K562 (cell line): Measurements from ENCODE around the gene FAM174C. TPM values are rescaled to one million over a fixed set of nuclear protein-coding genes. Genes with fewer than 3 reads are reported as not detected.
A peak's percentile ranks its signal among the peaks of the same experiment; 100 is the strongest.

Experiments
- ELF1 ChIP-seq: fragments of 200-800 bp; sonication (Bioruptor generic); IDR thresholded peaks from 2 replicates; pipeline ENCODE4 v1.6.1; 2016; ENCODE audit warnings: missing genetic modification characterization, missing compliant biosample characterization
- EP300 ChIP-seq: IDR thresholded peaks from 2 replicates; pipeline ENCODE4 v1.6.1; 2012; ENCODE audit warnings: low read length, improper control_type of control experiment
- GABPA ChIP-seq: fragments of 200-800 bp; sonication (Bioruptor generic); conservative IDR thresholded peaks from 2 replicates; pipeline ENCODE4 v1.6.1; 2016; ENCODE audit warnings: low read depth, missing genetic modification characterization, missing compliant biosample characterization
- ILF3 ChIP-seq: fragments of 450-650 bp; IDR thresholded peaks from 2 replicates; pipeline ENCODE4 v1.6.1; 2018; ENCODE audit warnings: antibody characterized with exemption, mild to moderate bottlenecking, moderate library complexity, borderline replicate concordance
- JUNB ChIP-seq: fragments of 450-650 bp; formaldehyde crosslinking; conservative IDR thresholded peaks from 2 replicates; pipeline ENCODE4 v1.4.0; 2020; ENCODE audit warnings: mild to moderate bottlenecking
- KDM4B ChIP-seq, 2 experiments: fragments of 450-650 bp in 1 of 2; sonication (generic) in 1 of 2; IDR thresholded peaks; 2 replicates each; pipeline ENCODE4 v1.6.1; 2016 to 2017; ENCODE audit warnings: borderline replicate concordance in 2 of 2, antibody characterized with exemption in 1 of 2, low read depth in 1 of 2, mild to moderate bottlenecking in 1 of 2
- MAFG ChIP-seq: fragments of 450-650 bp; conservative IDR thresholded peaks from 2 replicates; pipeline ENCODE4 v1.6.1; 2016; ENCODE audit warnings: missing genetic modification characterization, missing compliant biosample characterization
- NFIC ChIP-seq: fragments of 450-650 bp; IDR thresholded peaks from 2 replicates; pipeline ENCODE4 v1.6.1; 2017; ENCODE audit warnings: mild to moderate bottlenecking, inconsistent platforms
- TAF15 ChIP-seq: fragments of 200-400 bp; formaldehyde crosslinking; IDR thresholded peaks from 2 replicates; pipeline ENCODE4 v1.6.1; 2017; ENCODE audit warnings: mild to moderate bottlenecking, low read depth, low read length, moderate library complexity
- ZFP1 ChIP-seq: fragments of 450-650 bp; formaldehyde crosslinking; IDR thresholded peaks from 2 replicates; pipeline ENCODE4 v1.4.0; 2020; ENCODE audit warnings: mild to moderate bottlenecking, mixed read lengths
- ZNF146 ChIP-seq: IDR thresholded peaks from one replicate; pipeline ENCODE4 v1.6.1; 2018; ENCODE audit warnings: missing compliant biosample characterization; ENCODE audit not compliant: unreplicated experiment
- ZNF197 ChIP-seq: fragments of 200-800 bp; sonication (Bioruptor generic); IDR thresholded peaks from 2 replicates; pipeline ENCODE4 v1.6.1; 2016; ENCODE audit warnings: low read depth, missing genetic modification characterization, missing compliant biosample characterization
- polyA plus RNA-seq, 8 experiments: library from polyadenylated mRNA; depleted of rRNA in 4 of 8; stranded (reverse) in 5 of 8; unstranded in 3 of 8; fragments of >200 nt; fragmentation: Nextera tagmentation in 2 of 8; fragmentation: Illumina TruSeq in 1 of 8; extraction: Ambion mirVana in 2 of 8; extraction: Trizol in 1 of 8; gene quantifications; 2 replicates each; pipeline versions ENCODE4 v1.2.1 to v1.2.3, GENCODE V29; 2011 to 2014; ENCODE audit warnings: inconsistent platforms in 1 of 8, missing spikeins in 1 of 8
- total RNA-seq, 7 experiments: library from RNA; depleted of rRNA in 6 of 7; stranded (reverse); fragments of >200 nt in 6 of 7; fragmentation: Illumina TruSeq in 2 of 7; extraction: Trizol in 2 of 7; gene quantifications; 2 replicates each; pipeline versions ENCODE4 v1.2.1 to v1.2.3, GENCODE V29; 2011 to 2021; ENCODE audit warnings: low replicate concordance in 1 of 7
- TF ChIP-seq, protein P1 (sequence below): fragments of 200-800 bp; sonication (Bioruptor generic); IDR thresholded peaks from 2 replicates; pipeline ENCODE4 v1.6.1; 2017; ENCODE audit warnings: missing genetic modification characterization, missing compliant biosample characterization
- TF ChIP-seq, protein P2 (sequence below): fragments of 450-650 bp; IDR thresholded peaks from 2 replicates; pipeline ENCODE4 v1.6.1; 2018; ENCODE audit not compliant: partially characterized antibody
- TF ChIP-seq, protein P3 (sequence below): sonication (generic); formaldehyde crosslinking; IDR thresholded peaks from 2 replicates; pipeline ENCODE4 v1.8.0; 2022; ENCODE audit warnings: mild to moderate bottlenecking, missing genetic modification reagents
- TF ChIP-seq, protein P4 (sequence below), 2 experiments: fragments of 450-650 bp; conservative IDR thresholded peaks; 2 replicates each; pipeline ENCODE4 v1.6.1; 2017; ENCODE audit warnings: mild to moderate bottlenecking in 2 of 2, moderate library complexity in 2 of 2
- TF ChIP-seq, protein P5 (sequence below): fragments of 250-450 bp; sonication (Bioruptor Pico); IDR thresholded peaks from 2 replicates; pipeline ENCODE4 v1.9.0; 2021; ENCODE audit warnings: mild to moderate bottlenecking, inconsistent platforms

Gene FAM174C
- total and polyA plus RNA-seq, 9 of the 15 experiments (the other 6 are each of a cell fraction or from before 2014, with no cell fraction given): 0.66 to 89.6 (median 20.3) TPM

DNA sequence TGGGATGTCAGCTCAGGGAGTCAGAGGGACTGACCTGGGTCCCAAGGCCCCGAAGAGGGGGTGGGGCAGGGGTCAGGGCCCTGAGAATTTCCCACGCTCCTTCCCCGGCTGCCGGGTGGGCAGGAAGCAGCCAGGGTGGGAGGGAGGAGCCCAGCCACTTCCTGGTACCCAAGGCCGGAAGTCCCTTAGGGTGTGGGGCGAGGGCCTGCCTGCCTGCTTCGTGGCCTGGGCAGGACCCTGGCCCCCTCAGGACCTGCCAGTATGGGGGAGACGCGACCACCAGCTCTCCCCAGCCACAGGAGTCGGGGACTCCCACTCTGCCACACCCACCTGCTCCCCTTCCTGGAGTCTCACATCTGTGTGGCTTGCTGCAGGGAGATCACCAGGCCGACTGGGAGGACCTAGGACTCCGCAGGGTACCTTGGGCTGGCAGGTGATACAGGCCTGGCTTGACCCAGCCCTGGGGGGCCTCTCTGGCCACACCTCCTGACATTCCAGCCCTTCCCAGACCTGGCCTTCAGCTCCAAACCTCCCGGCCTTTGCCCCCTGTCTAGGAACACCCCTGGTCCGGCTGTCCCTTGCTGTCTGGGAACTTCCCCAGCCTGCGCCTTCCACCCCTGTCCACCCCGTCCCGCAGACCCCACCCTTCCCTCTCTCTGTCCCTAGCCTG, 16.0 kb upstream of the FAM174C start (continued):
- TF ChIP-seq, protein P1, sequence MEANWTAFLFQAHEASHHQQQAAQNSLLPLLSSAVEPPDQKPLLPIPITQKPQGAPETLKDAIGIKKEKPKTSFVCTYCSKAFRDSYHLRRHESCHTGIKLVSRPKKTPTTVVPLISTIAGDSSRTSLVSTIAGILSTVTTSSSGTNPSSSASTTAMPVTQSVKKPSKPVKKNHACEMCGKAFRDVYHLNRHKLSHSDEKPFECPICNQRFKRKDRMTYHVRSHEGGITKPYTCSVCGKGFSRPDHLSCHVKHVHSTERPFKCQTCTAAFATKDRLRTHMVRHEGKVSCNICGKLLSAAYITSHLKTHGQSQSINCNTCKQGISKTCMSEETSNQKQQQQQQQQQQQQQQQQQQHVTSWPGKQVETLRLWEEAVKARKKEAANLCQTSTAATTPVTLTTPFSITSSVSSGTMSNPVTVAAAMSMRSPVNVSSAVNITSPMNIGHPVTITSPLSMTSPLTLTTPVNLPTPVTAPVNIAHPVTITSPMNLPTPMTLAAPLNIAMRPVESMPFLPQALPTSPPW (CRISPR knock-in tag): peak; percentile 64
- no peak for TF ChIP-seq ZFP1 (CRISPR knock-in tag)
- TF ChIP-seq ELF1 (tag): peak; percentile 89
- peak in 1 of 2 experiments; percentile 55; a peak in 1 of 4 replicates for TF ChIP-seq KDM4B (IDR thresholded peaks at IDR 0.05; ENCODE audit: borderline replicate concordance in 2 of 2, low read depth in 1 of 2)
- TF ChIP-seq ZNF146: no peak
- no peak for TF ChIP-seq TAF15
- TF ChIP-seq MAFG (tag): no peak
- TF ChIP-seq, protein P2, sequence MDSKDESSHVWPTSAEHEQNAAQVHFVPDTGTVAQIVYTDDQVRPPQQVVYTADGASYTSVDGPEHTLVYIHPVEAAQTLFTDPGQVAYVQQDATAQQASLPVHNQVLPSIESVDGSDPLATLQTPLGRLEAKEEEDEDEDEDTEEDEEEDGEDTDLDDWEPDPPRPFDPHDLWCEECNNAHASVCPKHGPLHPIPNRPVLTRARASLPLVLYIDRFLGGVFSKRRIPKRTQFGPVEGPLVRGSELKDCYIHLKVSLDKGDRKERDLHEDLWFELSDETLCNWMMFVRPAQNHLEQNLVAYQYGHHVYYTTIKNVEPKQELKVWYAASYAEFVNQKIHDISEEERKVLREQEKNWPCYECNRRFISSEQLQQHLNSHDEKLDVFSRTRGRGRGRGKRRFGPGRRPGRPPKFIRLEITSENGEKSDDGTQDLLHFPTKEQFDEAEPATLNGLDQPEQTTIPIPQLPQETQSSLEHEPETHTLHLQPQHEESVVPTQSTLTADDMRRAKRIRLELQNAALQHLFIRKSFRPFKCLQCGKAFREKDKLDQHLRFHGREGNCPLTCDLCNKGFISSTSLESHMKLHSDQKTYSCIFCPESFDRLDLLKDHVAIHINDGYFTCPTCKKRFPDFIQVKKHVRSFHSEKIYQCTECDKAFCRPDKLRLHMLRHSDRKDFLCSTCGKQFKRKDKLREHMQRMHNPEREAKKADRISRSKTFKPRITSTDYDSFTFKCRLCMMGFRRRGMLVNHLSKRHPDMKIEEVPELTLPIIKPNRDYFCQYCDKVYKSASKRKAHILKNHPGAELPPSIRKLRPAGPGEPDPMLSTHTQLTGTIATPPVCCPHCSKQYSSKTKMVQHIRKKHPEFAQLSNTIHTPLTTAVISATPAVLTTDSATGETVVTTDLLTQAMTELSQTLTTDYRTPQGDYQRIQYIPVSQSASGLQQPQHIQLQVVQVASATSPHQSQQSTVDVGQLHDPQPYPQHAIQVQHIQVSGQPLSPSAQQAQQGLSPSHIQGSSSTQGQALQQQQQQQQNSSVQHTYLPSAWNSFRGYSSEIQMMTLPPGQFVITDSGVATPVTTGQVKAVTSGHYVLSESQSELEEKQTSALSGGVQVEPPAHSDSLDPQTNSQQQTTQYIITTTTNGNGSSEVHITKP: peak; percentile 95
- no peak for TF ChIP-seq ZNF197
- TF ChIP-seq, protein P3, sequence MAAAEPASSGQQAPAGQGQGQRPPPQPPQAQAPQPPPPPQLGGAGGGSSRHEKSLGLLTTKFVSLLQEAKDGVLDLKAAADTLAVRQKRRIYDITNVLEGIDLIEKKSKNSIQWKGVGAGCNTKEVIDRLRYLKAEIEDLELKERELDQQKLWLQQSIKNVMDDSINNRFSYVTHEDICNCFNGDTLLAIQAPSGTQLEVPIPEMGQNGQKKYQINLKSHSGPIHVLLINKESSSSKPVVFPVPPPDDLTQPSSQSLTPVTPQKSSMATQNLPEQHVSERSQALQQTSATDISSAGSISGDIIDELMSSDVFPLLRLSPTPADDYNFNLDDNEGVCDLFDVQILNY (CRISPR knock-in tag): no peak
- peak; percentile 34; the same call in 1 of the 2 replicates for TF ChIP-seq NFIC
- TF ChIP-seq, protein P4, sequence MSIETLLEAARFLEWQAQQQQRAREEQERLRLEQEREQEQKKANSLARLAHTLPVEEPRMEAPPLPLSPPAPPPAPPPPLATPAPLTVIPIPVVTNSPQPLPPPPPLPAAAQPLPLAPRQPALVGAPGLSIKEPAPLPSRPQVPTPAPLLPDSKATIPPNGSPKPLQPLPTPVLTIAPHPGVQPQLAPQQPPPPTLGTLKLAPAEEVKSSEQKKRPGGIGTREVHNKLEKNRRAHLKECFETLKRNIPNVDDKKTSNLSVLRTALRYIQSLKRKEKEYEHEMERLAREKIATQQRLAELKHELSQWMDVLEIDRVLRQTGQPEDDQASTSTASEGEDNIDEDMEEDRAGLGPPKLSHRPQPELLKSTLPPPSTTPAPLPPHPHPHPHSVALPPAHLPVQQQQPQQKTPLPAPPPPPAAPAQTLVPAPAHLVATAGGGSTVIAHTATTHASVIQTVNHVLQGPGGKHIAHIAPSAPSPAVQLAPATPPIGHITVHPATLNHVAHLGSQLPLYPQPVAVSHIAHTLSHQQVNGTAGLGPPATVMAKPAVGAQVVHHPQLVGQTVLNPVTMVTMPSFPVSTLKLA (conservative IDR thresholded peaks at IDR 0.05): no peak
- peak; percentile 10; the same call in 1 of the 2 replicates for TF ChIP-seq EP300
- TF ChIP-seq, protein P5, sequence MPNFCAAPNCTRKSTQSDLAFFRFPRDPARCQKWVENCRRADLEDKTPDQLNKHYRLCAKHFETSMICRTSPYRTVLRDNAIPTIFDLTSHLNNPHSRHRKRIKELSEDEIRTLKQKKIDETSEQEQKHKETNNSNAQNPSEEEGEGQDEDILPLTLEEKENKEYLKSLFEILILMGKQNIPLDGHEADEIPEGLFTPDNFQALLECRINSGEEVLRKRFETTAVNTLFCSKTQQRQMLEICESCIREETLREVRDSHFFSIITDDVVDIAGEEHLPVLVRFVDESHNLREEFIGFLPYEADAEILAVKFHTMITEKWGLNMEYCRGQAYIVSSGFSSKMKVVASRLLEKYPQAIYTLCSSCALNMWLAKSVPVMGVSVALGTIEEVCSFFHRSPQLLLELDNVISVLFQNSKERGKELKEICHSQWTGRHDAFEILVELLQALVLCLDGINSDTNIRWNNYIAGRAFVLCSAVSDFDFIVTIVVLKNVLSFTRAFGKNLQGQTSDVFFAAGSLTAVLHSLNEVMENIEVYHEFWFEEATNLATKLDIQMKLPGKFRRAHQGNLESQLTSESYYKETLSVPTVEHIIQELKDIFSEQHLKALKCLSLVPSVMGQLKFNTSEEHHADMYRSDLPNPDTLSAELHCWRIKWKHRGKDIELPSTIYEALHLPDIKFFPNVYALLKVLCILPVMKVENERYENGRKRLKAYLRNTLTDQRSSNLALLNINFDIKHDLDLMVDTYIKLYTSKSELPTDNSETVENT (CRISPR knock-in tag): 0 out of 2 replicates have a peak, but pooled peaks have one; percentile 47
- peak; percentile 93; the same call in 1 of the 2 replicates for TF ChIP-seq ILF3
- peak; percentile 85 for TF ChIP-seq GABPA (tag)
- no peak for TF ChIP-seq JUNB (CRISPR knock-in tag)
